H1 (cell line): ENCODE results near the gene CCDC174. TPM values are rescaled to one million over a fixed set of nuclear protein-coding genes. Genes with fewer than 3 reads are reported as not detected.

Experiments
- CTCF ChIA-PET: fragments of 300-600 bp; sonication (Branson Sonifier 250); formaldehyde crosslinking; loops from one replicate; lab custom pipeline; 2021; ENCODE audit not compliant: partially characterized antibody; lab: Charles Lee
- POLR2A ChIA-PET: fragments of 300-600 bp; sonication (Branson Sonifier 250); formaldehyde crosslinking; loops from one replicate; lab custom pipeline; 2021; ENCODE audit warnings: inconsistent platforms; ENCODE audit not compliant: partially characterized antibody; lab: Charles Lee
- DNase-seq, 2 experiments: peaks; one replicate each; pipeline versions ENCODE4 v3.0.0 to v3.0.0-alpha.2; 2010 to 2022; ENCODE audit warnings: low spot score in 2 of 2, low read depth in 1 of 2, mixed read lengths in 1 of 2
- FAIRE-seq: peaks from 2 replicates; lab custom pipeline; 2011; peaks lifted over from hg19 to GRCh38; lab: Jason Lieb, UNC
- H2AFZ ChIP-seq: 2 replicates; pipeline ENCODE4 v1.8.1; 2012; ENCODE audit warnings: low read length, inconsistent platforms
- H2AK5ac ChIP-seq: 2 replicates; pipeline ENCODE4 v1.6.1; 2013; ENCODE audit warnings: low read depth, low read length
- H2BK120ac ChIP-seq: replicated peaks from 2 replicates; pipeline ENCODE3; 2013; ENCODE audit warnings: low read depth, low read length, inconsistent platforms
- H2BK12ac ChIP-seq: 2 replicates; pipeline ENCODE4 v1.6.1; 2013; ENCODE audit warnings: low read depth, low read length
- H2BK15ac ChIP-seq: 2 replicates; pipeline ENCODE4 v1.6.1; 2013; ENCODE audit warnings: low read length
- H2BK20ac ChIP-seq: 2 replicates; pipeline ENCODE4 v1.6.1; 2013; ENCODE audit warnings: low read length
- H2BK5ac ChIP-seq: 2 replicates; pipeline ENCODE4 v1.6.1; 2013; ENCODE audit warnings: low read depth, low read length
- H3K14ac ChIP-seq: 2 replicates; pipeline ENCODE4 v1.6.1; 2013; ENCODE audit warnings: inconsistent platforms; ENCODE audit not compliant: insufficient read length
- H3K18ac ChIP-seq: 2 replicates; pipeline ENCODE4 v1.6.1; 2013; ENCODE audit warnings: low read length; ENCODE audit errors: extremely low read depth
- H3K23ac ChIP-seq: 2 replicates; pipeline ENCODE4 v1.6.1; 2013; ENCODE audit warnings: inconsistent platforms; ENCODE audit not compliant: insufficient read length
- H3K23me2 ChIP-seq: 2 replicates; pipeline ENCODE4 v1.6.1; 2013; ENCODE audit warnings: low read depth, low read length
- H3K27ac ChIP-seq: 2 replicates; pipeline ENCODE4 v1.6.1; 2011; ENCODE audit warnings: low read depth, low read length, inconsistent platforms
- H3K27me3 ChIP-seq, 4 experiments: replicated peaks in 1 of 4; 1 replicate in 1 of 4; 2 replicates in 3 of 4; pipeline versions ENCODE4 v1.6.1 to v1.8.1; 2011 to 2013; ENCODE audit warnings: low read length in 3 of 4, mild to moderate bottlenecking in 3 of 4, inconsistent platforms in 2 of 4, mixed read lengths in 2 of 4, moderate library complexity in 1 of 4; ENCODE audit not compliant: control insufficient read depth in 3 of 4, insufficient read depth in 3 of 4; ENCODE audit errors: extremely low read depth in 1 of 4
- H3K36me3 ChIP-seq, 4 experiments: 2 replicates each; pipeline versions ENCODE4 v1.6.1 to v1.8.1; 2011 to 2013; ENCODE audit warnings: mild to moderate bottlenecking in 4 of 4, low read length in 3 of 4, moderate library complexity in 2 of 4, control low read depth in 1 of 4, inconsistent platforms in 1 of 4; ENCODE audit not compliant: insufficient read depth in 4 of 4, control insufficient read depth in 2 of 4
- H3K4ac ChIP-seq: replicated peaks from 2 replicates; pipeline ENCODE3; 2013; ENCODE audit warnings: low read length, low read depth, mixed read lengths, inconsistent platforms; ENCODE audit not compliant: insufficient read length
- H3K4me1 ChIP-seq, 4 experiments: replicated peaks in 1 of 4; 1 replicate in 1 of 4; 2 replicates in 3 of 4; pipeline versions ENCODE4 v1.6.1 to v1.8.1; 2011 to 2013; ENCODE audit warnings: low read length in 3 of 4, inconsistent platforms in 2 of 4, mixed read lengths in 1 of 4; ENCODE audit not compliant: insufficient read depth in 4 of 4, control insufficient read depth in 3 of 4
- H3K4me2 ChIP-seq, 2 experiments: 2 replicates each; pipeline versions ENCODE4 v1.6.1 to v1.8.1; 2011 to 2013; ENCODE audit warnings: low read depth in 2 of 2, low read length in 2 of 2, control low read depth in 1 of 2, inconsistent platforms in 1 of 2, mild to moderate bottlenecking in 1 of 2; ENCODE audit not compliant: insufficient read depth in 1 of 2
- H3K4me3 ChIP-seq, 4 experiments: fragments of 200-600, 300-600 bp in 1 of 4; sonication (generic), shearing (Covaris generic), sonication (Bioruptor Twin) in 1 of 4; 2 replicates each; pipeline versions ENCODE4 v1.5.1 to v1.8.1; 2011 to 2016; ENCODE audit warnings: low read length in 4 of 4, low read depth in 3 of 4, control low read depth in 2 of 4, inconsistent platforms in 2 of 4, mild to moderate bottlenecking in 2 of 4, mixed read lengths in 1 of 4, moderate library complexity in 1 of 4; ENCODE audit not compliant: insufficient read depth in 2 of 4; ENCODE audit errors: extremely low read depth in 1 of 4
- H3K56ac ChIP-seq: replicated peaks from 2 replicates; pipeline ENCODE3; 2013; ENCODE audit warnings: low read depth, mild to moderate bottlenecking, mixed read lengths, low read length, inconsistent platforms; ENCODE audit not compliant: insufficient read length
- H3K79me1 ChIP-seq: 2 replicates; pipeline ENCODE4 v1.6.1; 2013; ENCODE audit warnings: low read depth, low read length, control low read depth
- H3K79me2 ChIP-seq, 2 experiments: 2 replicates each; pipeline versions ENCODE4 v1.6.1 to v1.8.1; 2012 to 2013; ENCODE audit warnings: low read length in 2 of 2, mild to moderate bottlenecking in 2 of 2, inconsistent platforms in 1 of 2; ENCODE audit not compliant: insufficient read depth in 2 of 2, control insufficient read depth in 1 of 2
- H3K9ac ChIP-seq, 4 experiments: replicated peaks in 1 of 4; 1 replicate in 1 of 4; 2 replicates in 3 of 4; pipeline versions ENCODE4 v1.6.1 to v1.8.1; 2011 to 2013; ENCODE audit warnings: low read depth in 3 of 4, low read length in 3 of 4, control low read depth in 2 of 4, mild to moderate bottlenecking in 2 of 4, moderate library complexity in 2 of 4, inconsistent platforms in 1 of 4; ENCODE audit errors: extremely low read depth in 1 of 4
- H3K9me3 ChIP-seq, 2 experiments: 2 replicates each; pipeline versions ENCODE4 v1.6.1 to v1.8.1; 2012 to 2013; ENCODE audit warnings: mild to moderate bottlenecking in 2 of 2, moderate library complexity in 2 of 2, control low read depth in 1 of 2, inconsistent platforms in 1 of 2, low read depth in 1 of 2, low read length in 1 of 2, mixed read lengths in 1 of 2; ENCODE audit not compliant: insufficient read depth in 2 of 2
- H4K20me1 ChIP-seq, 2 experiments: replicated peaks in 1 of 2; 2 replicates each; pipeline versions ENCODE3 to v1.8.1; 2011 to 2013; ENCODE audit warnings: inconsistent platforms in 2 of 2, low read length in 2 of 2, mild to moderate bottlenecking in 1 of 2; ENCODE audit not compliant: insufficient read depth in 2 of 2, control insufficient read depth in 1 of 2
- H4K5ac ChIP-seq: 2 replicates; pipeline ENCODE4 v1.6.1; 2013; ENCODE audit warnings: low read length, low read depth, mixed read lengths, inconsistent platforms; ENCODE audit not compliant: insufficient read length
- H4K8ac ChIP-seq: 2 replicates; pipeline ENCODE4 v1.8.0; 2013; ENCODE audit warnings: mild to moderate bottlenecking, moderate library complexity, low read length, inconsistent platforms; ENCODE audit not compliant: insufficient read depth; ENCODE audit errors: extremely low read depth
- H4K91ac ChIP-seq: replicated peaks from 2 replicates; pipeline ENCODE3; 2013; ENCODE audit warnings: low read length, mixed read lengths, inconsistent platforms; ENCODE audit not compliant: insufficient read length
- BCL11A ChIP-seq, 2 experiments: IDR thresholded peaks; one replicate each; pipeline ENCODE4 v1.6.1; 2011; ENCODE audit warnings: low read depth in 2 of 2, low read length in 2 of 2, mild to moderate bottlenecking in 2 of 2
- CHD1 ChIP-seq: IDR thresholded peaks from 2 replicates; pipeline ENCODE4 v1.6.1; 2012; ENCODE audit warnings: low read depth, low read length, improper control_type of control experiment
- EGR1 ChIP-seq: IDR thresholded peaks from 2 replicates; pipeline ENCODE4 v1.6.1; 2011; ENCODE audit warnings: low read depth, low read length, borderline replicate concordance
- FOSL1 ChIP-seq: IDR thresholded peaks from 2 replicates; pipeline ENCODE4 v1.6.1; 2011; ENCODE audit warnings: mild to moderate bottlenecking, low read depth, low read length, moderate library complexity; ENCODE audit not compliant: insufficient read depth
- GABPA ChIP-seq: IDR thresholded peaks from 2 replicates; pipeline ENCODE4 v1.6.1; 2011; ENCODE audit warnings: mild to moderate bottlenecking, low read length, moderate library complexity, borderline replicate concordance; ENCODE audit not compliant: insufficient read depth
- HDAC2 ChIP-seq, 2 experiments: fragments of 300-600 bp in 1 of 2; sonication (generic) in 1 of 2; IDR thresholded peaks; 2 replicates each; pipeline ENCODE4 v1.6.1; 2011 to 2012; ENCODE audit warnings: low read depth in 2 of 2, low read length in 2 of 2, mild to moderate bottlenecking in 2 of 2, moderate library complexity in 2 of 2, borderline replicate concordance in 1 of 2, inconsistent platforms in 1 of 2
- HDAC6 ChIP-seq: IDR thresholded peaks from one replicate; pipeline ENCODE4 v1.7.1; 2012; ENCODE audit warnings: low read depth, mild to moderate bottlenecking, inconsistent platforms, low read length, moderate library complexity
- JUND ChIP-seq: IDR thresholded peaks from 2 replicates; pipeline ENCODE4 v1.6.1; 2011; ENCODE audit warnings: mild to moderate bottlenecking, improper control_type of control experiment, low read length
- KDM4A ChIP-seq: IDR thresholded peaks from one replicate; pipeline ENCODE4 v1.7.1; 2012; ENCODE audit warnings: low read depth, mild to moderate bottlenecking, moderate library complexity, low read length, inconsistent platforms; ENCODE audit not compliant: severe bottlenecking
- MAX ChIP-seq: IDR thresholded peaks from 2 replicates; pipeline ENCODE4 v1.6.1; 2012; ENCODE audit warnings: inconsistent platforms
- PHF8 ChIP-seq: fragments of 200-600 bp; sonication (generic); conservative IDR thresholded peaks from 2 replicates; pipeline ENCODE4 v1.7.1; 2012; ENCODE audit warnings: low read depth, mild to moderate bottlenecking, inconsistent platforms, low read length, moderate library complexity
- RBBP5 ChIP-seq: IDR thresholded peaks from 2 replicates; pipeline ENCODE4 v1.7.1; 2012; ENCODE audit warnings: low read depth, mild to moderate bottlenecking, inconsistent platforms, low read length, moderate library complexity, borderline replicate concordance
- RFX5 ChIP-seq: IDR thresholded peaks from 2 replicates; pipeline ENCODE4 v1.6.1; 2011; ENCODE audit warnings: low read depth, low read length, improper control_type of control experiment, borderline replicate concordance
- SIRT6 ChIP-seq: IDR thresholded peaks from one replicate; pipeline ENCODE4 v1.7.1; 2012; ENCODE audit warnings: low read length, inconsistent platforms
- TAF1 ChIP-seq: IDR thresholded peaks from 2 replicates; pipeline ENCODE4 v1.6.1; 2011; ENCODE audit warnings: mild to moderate bottlenecking, low read depth, low read length
- YY1 ChIP-seq: IDR thresholded peaks from 2 replicates; pipeline ENCODE4 v1.6.1; 2011; ENCODE audit warnings: low read depth, mild to moderate bottlenecking, low read length
- polyA plus RNA-seq, 7 experiments: library from polyadenylated mRNA; depleted of rRNA in 3 of 7; stranded (reverse) in 5 of 7; unstranded in 2 of 7; fragments of >200 nt in 5 of 7; fragments of 200-250 nt in 2 of 7; gene quantifications; 1 replicate in 5 of 7; 2 replicates in 1 of 7; 4 replicates in 1 of 7; pipeline versions ENCODE4 v1.2.1 to v1.2.3, GENCODE V29; 2011 to 2013; ENCODE audit warnings: missing spikeins in 2 of 7, mixed read lengths in 2 of 7
- total RNA-seq: library from RNA; stranded (reverse); fragmentation: NEBNext Ultra II Directional; extraction: Animal tissue kit (Norgen Biotek cat#: 25700); gene quantifications from 2 replicates; pipeline ENCODE4 v1.2.1, GENCODE V29; 2021

The CCDC174 gene
- total and polyA plus RNA-seq, 2 of the 8 experiments (the other 6 are each of a cell fraction or from before 2014, with no cell fraction given): 3.5 to 11.9 TPM

GRCh38 chr3:14624498-14624897, 27.1 kb upstream of the CCDC174 start:
- Histone ChIP-seq H3K23me2 (peaks cover 2% of the 10 kb centered on the region), H4K20me1 (no peaks in the 10 kb centered on the region), H3K14ac (no peak overlapping the region), H2BK5ac (no peak overlapping the region), H4K5ac (no peak overlapping the region), H2BK15ac (no peak overlapping the region), H4K8ac (no peak overlapping the region), H3K4me2 (no peak overlapping the region), H3K4ac (no peak overlapping the region), H3K79me1 (no peaks in the 10 kb centered on the region; the same call in 1 of the 2 replicates), H3K4me1 (peaks cover 0 to 9% (median 0%) of the 10 kb centered on the region in 4 experiments; a peak in 4 of 7 replicates), H3K36me3 (no peaks in the 10 kb centered on the region), H3K18ac (no peak overlapping the region), H2AFZ (no peak overlapping the region), H3K9me3 (no peaks in the 10 kb centered on the region), H3K27me3 (no peaks in the 10 kb centered on the region), H3K23ac (no peak overlapping the region), H3K9ac (no peak overlapping the region), H2BK120ac (no peak overlapping the region), H3K56ac (no peak overlapping the region), H2BK12ac (no peak overlapping the region), H3K4me3 (no peak overlapping the region), H2BK20ac (no peak overlapping the region), H3K27ac (no peak overlapping the region), H3K79me2 (no peaks in the 10 kb centered on the region), H2AK5ac (no peak overlapping the region), H4K91ac (no peak overlapping the region)
- CTCF ChIA-PET: interaction anchor here (0.7 to 7.0 kb wide), 5 partner anchors 8 to 65 kb away, joined by 3 to 35 read pairs (median 4); partner anchors contain the start of gene CCDC174
- FAIRE-seq (no peak), DNase-seq (no peak)
- POLR2A ChIA-PET: no interaction called here
- TF ChIP-seq EGR1: no peak
- no peak for TF ChIP-seq HDAC2 (IDR thresholded peaks at IDR 0.05; ENCODE audit: borderline replicate concordance in 1 of 2, low read depth in 2 of 2, low read length in 2 of 2)
- TF ChIP-seq RBBP5: no peak
- no peak for TF ChIP-seq CHD1
- TF ChIP-seq HDAC6: no peak
- TF ChIP-seq YY1: no peak
- TF ChIP-seq KDM4A: no peak
- TF ChIP-seq BCL11A (IDR thresholded peaks at IDR 0.05; ENCODE audit: low read depth in 2 of 2, low read length in 2 of 2): no peak
- no peak for TF ChIP-seq RFX5
- no peak for TF ChIP-seq JUND
- no peak for TF ChIP-seq MAX
- TF ChIP-seq TAF1: no peak
- no peak for TF ChIP-seq FOSL1
- no peak for TF ChIP-seq GABPA
- no peak for TF ChIP-seq SIRT6
- no peak for TF ChIP-seq PHF8
